SJCRH30 (cell line): Measurements from ENCODE around the gene IFIT1. TPM values are rescaled to one million over a fixed set of nuclear protein-coding genes. Genes with fewer than 3 reads are reported as not detected.
A peak's percentile ranks its signal among the peaks of the same experiment; 100 is the strongest.
"Not testable (repeated sequence)": the region's sequence is repeated elsewhere in the genome, so short reads cannot be mapped to it uniquely, and the experiment has no call there.

ENCODE experiments used
- DNase-seq, 2 experiments: peaks; one replicate each; pipeline ENCODE4 v3.0.0-alpha.2; 2015 to 2020
- H3K27ac ChIP-seq: fragments of 250-450 bp; sonication (Bioruptor Pico); 2 replicates; pipeline ENCODE4 v1.5.1; 2020; ENCODE audit warnings: mild to moderate bottlenecking, moderate library complexity
- H3K27me3 ChIP-seq: fragments of 250-450 bp; sonication (Bioruptor Pico); 2 replicates; pipeline ENCODE4 v1.5.1; 2020; ENCODE audit warnings: mild to moderate bottlenecking, moderate library complexity
- H3K36me3 ChIP-seq: fragments of 250-450 bp; sonication (Bioruptor Pico); 2 replicates; pipeline ENCODE4 v1.5.1; 2020; ENCODE audit warnings: mild to moderate bottlenecking, moderate library complexity
- H3K4me1 ChIP-seq: fragments of 250-450 bp; sonication (Bioruptor Pico); 2 replicates; pipeline ENCODE4 v1.5.1; 2020; ENCODE audit warnings: mild to moderate bottlenecking, moderate library complexity
- H3K4me3 ChIP-seq: fragments of 250-450 bp; sonication (Bioruptor Pico); 2 replicates; pipeline ENCODE4 v1.5.1; 2020; ENCODE audit warnings: mild to moderate bottlenecking, moderate library complexity
- H3K9me3 ChIP-seq: fragments of 250-450 bp; sonication (Bioruptor Pico); replicated peaks from 2 replicates; pipeline ENCODE4 v1.5.1; 2020; ENCODE audit warnings: mild to moderate bottlenecking, moderate library complexity
- total RNA-seq: library from RNA; depleted of rRNA; stranded (reverse); fragments of >200 nt; shearing (Covaris generic); gene quantifications from 2 replicates; pipeline ENCODE4 v1.2.3, GENCODE V29; 2014; rRNA removed

IFIT1 gene
- total RNA-seq, result 0.33 and 0.36 TPM in 2 replicates

GRCh38 chr10:89391907-89392756, at the start of gene IFIT1:
Gene IFIT1 (plus strand): TSS chr10:89392623. CDS start chr10:89392713, 90 bp downstream.
- no peaks in the 10 kb centered on the region for H3K9me3 ChIP-seq

DNA sequence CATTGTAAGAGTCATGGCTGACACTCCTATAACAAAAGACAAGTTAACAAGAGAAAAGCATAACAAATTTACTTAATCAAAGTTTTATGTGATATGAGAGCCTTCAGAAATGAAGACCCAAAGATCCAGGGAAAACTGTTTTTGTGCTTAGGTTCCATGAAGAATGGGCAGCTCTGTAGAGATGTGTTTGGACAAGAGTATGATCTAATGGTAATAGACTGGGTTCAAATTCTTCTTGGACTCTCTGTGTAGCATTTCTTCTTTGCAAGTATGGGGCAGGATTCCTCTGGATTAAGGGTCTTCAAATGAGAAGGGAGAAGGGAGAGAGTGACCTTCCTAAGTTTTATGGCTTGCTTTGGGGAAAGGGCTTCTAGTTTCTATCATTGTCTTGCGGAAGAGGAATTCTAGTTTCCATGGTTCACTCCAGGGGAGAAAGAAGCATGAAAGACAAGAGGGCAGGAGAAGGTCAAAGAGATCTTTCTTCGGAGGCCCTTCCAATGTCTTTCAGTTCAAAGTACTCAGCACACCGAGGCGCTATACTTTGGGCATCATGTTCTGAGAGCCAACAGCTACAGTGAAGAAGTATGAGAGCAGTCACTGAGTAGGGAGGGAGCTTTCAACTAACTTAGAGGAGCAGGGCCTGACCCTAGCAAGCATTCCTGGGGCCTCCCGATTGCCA, 49.2 kb upstream of the IFIT1 start:
- Histone ChIP-seq H3K9me3 (no peaks in the 10 kb centered on the region), H3K27ac (no peak overlapping the region), H3K4me3 (no peak overlapping the region), H3K27me3 (no peaks in the 10 kb centered on the region), H3K4me1 (no peaks in the 10 kb centered on the region), H3K36me3 (no peaks in the 10 kb centered on the region)
- DNase-seq, result no peak

More at GRCh38 chr10:89391907-89392756, at the start of gene IFIT1:
- Histone ChIP-seq H3K4me1 (no peaks in the 10 kb centered on the region), H3K27me3 (no peaks in the 10 kb centered on the region), H3K4me3 (peak within 1 kb of the TSS; percentile 61), H3K27ac (no peak within 1 kb of the TSS), H3K36me3 (no peaks in the 10 kb centered on the region)
- DNase-seq, result peak in 1 of 2 experiments; percentile 38

DNA sequence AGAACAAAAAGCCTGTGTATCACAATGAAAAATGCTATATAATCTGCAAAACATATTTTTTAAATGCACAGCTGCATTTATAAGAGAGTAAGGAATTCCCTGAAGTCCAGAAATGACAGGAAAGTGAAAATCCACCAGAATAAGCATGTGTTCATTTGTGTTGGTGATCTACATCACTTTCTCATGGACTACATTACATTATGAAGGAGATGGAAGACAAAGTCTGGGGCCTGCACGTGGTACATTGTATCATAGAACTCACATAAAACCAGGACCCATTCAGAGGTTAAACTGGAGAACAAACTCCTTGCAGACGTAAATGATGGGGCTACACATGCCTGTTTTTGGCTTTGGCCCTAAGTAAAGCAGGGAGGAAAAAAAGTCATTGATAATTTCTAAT, 48.3 kb upstream of the IFIT1 start:
- Histone ChIP-seq H3K9me3 (no peaks in the 10 kb centered on the region), H3K36me3 (no peaks in the 10 kb centered on the region), H3K27me3 (no peaks in the 10 kb centered on the region), H3K27ac (no peak overlapping the region), H3K4me1 (no peaks in the 10 kb centered on the region), H3K4me3 (no peak overlapping the region)
- DNase-seq, result no peak

DNA sequence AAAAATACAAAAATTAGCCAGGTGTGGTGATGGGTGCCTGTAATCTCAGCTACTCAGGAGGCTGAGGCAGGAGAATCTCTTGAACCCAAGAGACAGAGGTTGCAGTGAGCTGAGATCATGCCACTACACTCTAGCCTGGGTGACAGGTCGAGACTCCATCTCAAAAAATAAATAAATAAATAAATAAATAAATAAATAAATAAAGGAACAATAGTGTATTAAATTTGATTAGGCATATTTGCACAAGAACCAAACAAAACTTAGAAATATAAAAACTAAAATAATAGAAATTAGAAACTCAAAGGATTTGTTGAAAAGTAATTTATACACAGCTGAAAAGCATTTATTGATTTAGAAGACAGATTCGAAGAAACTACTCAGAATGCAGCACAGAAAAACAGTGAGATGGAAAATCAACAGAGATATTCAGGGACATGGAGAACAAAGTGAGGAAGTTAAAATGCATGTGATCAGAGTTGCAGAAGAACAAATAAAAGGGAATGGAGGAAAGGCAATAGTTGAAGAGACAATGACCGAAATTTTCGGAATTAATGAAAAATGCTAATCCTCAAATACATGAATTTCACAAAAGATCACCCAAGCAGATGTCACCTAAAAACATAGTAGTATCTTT, 46.9 kb upstream of the IFIT1 start:
- Histone ChIP-seq H3K4me1 (no peaks in the 10 kb centered on the region), H3K27ac (no peak overlapping the region), H3K9me3 (no peaks in the 10 kb centered on the region), H3K27me3 (no peaks in the 10 kb centered on the region), H3K36me3 (no peaks in the 10 kb centered on the region), H3K4me3 (no peak overlapping the region)
- no peak for DNase-seq

- no peaks in the 10 kb centered on the region for H3K4me1 ChIP-seq
- no peaks in the 10 kb centered on the region for H3K9me3 ChIP-seq
- no peaks in the 10 kb centered on the region for H3K27me3 ChIP-seq
- H3K27ac ChIP-seq, result no peak overlapping the region
- no peaks in the 10 kb centered on the region for H3K36me3 ChIP-seq
- H3K4me3 ChIP-seq, result no peak overlapping the region
- DNase-seq, result no peak
These were observed 45.8 kb upstream of the IFIT1 start for GRCh38 chr10:89346405-89347254.

- no peaks in the 10 kb centered on the region for H3K9me3 ChIP-seq
- no peak overlapping the region for H3K27ac ChIP-seq
These were observed 44.5 kb upstream of the IFIT1 start for GRCh38 chr10:89347701-89348457.

GRCh38 chr10:89348481-89348880, 43.9 kb upstream of the IFIT1 start:
- no peak for DNase-seq
- no peaks in the 10 kb centered on the region for H3K27me3 ChIP-seq
- no peaks in the 10 kb centered on the region for H3K4me1 ChIP-seq
- H3K36me3 ChIP-seq, result no peaks in the 10 kb centered on the region
- no peak overlapping the region for H3K27ac ChIP-seq
- H3K9me3 ChIP-seq, result no peaks in the 10 kb centered on the region
- H3K4me3 ChIP-seq, result no peak overlapping the region

More at GRCh38 chr10:89347701-89348457, 44.5 kb upstream of the IFIT1 start:
- no peaks in the 10 kb centered on the region for H3K36me3 ChIP-seq
- DNase-seq, result no peak
- no peak overlapping the region for H3K4me3 ChIP-seq
- H3K27me3 ChIP-seq, result no peaks in the 10 kb centered on the region
- no peaks in the 10 kb centered on the region for H3K4me1 ChIP-seq

GRCh38 chr10:89348975-89349374, 43.4 kb upstream of the IFIT1 start:
- DNase-seq, result no peak
- H3K27ac ChIP-seq, result no peak overlapping the region

GRCh38 chr10:89350631-89351315, 41.6 kb upstream of the IFIT1 start:
- H3K36me3 ChIP-seq, DNase-seq, H3K4me3 ChIP-seq, H3K27ac ChIP-seq, H3K9me3 ChIP-seq, H3K27me3 ChIP-seq, H3K4me1 ChIP-seq: not testable (repeated sequence)

More at GRCh38 chr10:89348975-89349374, 43.4 kb upstream of the IFIT1 start:
- Histone ChIP-seq H3K4me3 (no peak overlapping the region), H3K27me3 (no peaks in the 10 kb centered on the region), H3K9me3 (no peaks in the 10 kb centered on the region), H3K36me3 (no peaks in the 10 kb centered on the region), H3K4me1 (no peaks in the 10 kb centered on the region)

- DNase-seq, result no peak
- H3K27me3 ChIP-seq, result no peaks in the 10 kb centered on the region
- no peaks in the 10 kb centered on the region for H3K9me3 ChIP-seq
- no peaks in the 10 kb centered on the region for H3K36me3 ChIP-seq
- H3K27ac ChIP-seq, result peak overlapping the region; percentile 46
- peak overlapping the region; percentile 36 for H3K4me3 ChIP-seq
- H3K4me1 ChIP-seq, result no peaks in the 10 kb centered on the region
These were observed 41.0 kb upstream of the IFIT1 start for GRCh38 chr10:89351412-89351779.

GRCh38 chr10:89351780-89352597, 40.4 kb upstream of the IFIT1 start:
- H3K36me3 ChIP-seq, result no peaks in the 10 kb centered on the region
- H3K9me3 ChIP-seq, result no peaks in the 10 kb centered on the region
- H3K4me3 ChIP-seq, result peak overlapping the region; percentile 36
- H3K27ac ChIP-seq, result peak overlapping the region; percentile 46
- no peaks in the 10 kb centered on the region for H3K27me3 ChIP-seq
- peak in 1 of 2 experiments; percentile 15 for DNase-seq
- H3K4me1 ChIP-seq, result no peaks in the 10 kb centered on the region

DNA sequence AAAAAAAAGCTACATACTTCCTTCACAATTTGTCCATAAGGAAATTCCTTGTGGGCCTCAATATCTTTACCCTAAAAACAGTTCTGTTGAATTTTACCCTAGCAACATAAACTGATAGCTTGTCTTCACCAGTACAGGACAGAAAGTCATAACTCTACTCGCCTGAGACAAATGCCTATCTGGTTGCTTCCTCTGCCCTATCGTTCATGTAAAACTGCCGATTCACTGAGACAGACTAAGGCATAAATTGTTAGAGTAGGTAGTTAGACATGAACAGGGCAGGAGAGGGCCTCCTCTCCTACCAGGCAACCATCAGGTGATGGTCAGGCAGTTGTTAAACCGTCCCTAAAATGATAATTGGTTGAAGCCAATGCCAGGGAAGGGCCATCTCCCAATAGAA, 39.6 kb upstream of the IFIT1 start:
- Histone ChIP-seq H3K4me1 (no peaks in the 10 kb centered on the region), H3K9me3 (no peaks in the 10 kb centered on the region)
- DNase-seq, result no peak

More for the DNA sequence above, 39.6 kb upstream of the IFIT1 start:
- H3K4me3 ChIP-seq, result no peak overlapping the region
- peak overlapping the region; percentile 5; the same call in 1 of the 2 replicates for H3K27ac ChIP-seq
- H3K36me3 ChIP-seq, result no peaks in the 10 kb centered on the region
- no peaks in the 10 kb centered on the region for H3K27me3 ChIP-seq
